GM23248 (cell line): ENCODE data around the gene PRL. TPM values are rescaled to one million over a fixed set of nuclear protein-coding genes. Genes with fewer than 3 reads are reported as not detected.

Experiments used
- DNase-seq: peaks from one replicate; pipeline ENCODE4 v3.0.0-alpha.2; 2015
- H2AFZ ChIP-seq: fragments of 200-600 bp; sonication (generic); 2 replicates; pipeline ENCODE4 v1.6.1; 2016; ENCODE audit warnings: antibody characterized with exemption
- H3F3A ChIP-seq: fragments of 200-600 bp; sonication (generic); 2 replicates; pipeline ENCODE4 v1.6.1; 2016; ENCODE audit warnings: mild to moderate bottlenecking, antibody characterized with exemption, mixed run types; ENCODE audit not compliant: insufficient read depth
- H3K27ac ChIP-seq: fragments of 200-600 bp; sonication (generic); 2 replicates; pipeline ENCODE4 v1.5.1; 2016; ENCODE audit warnings: mild to moderate bottlenecking
- H3K27me3 ChIP-seq: fragments of 200-600 bp; sonication (generic); replicated peaks from 2 replicates; pipeline ENCODE4 v1.6.1; 2016; ENCODE audit warnings: mild to moderate bottlenecking; ENCODE audit not compliant: insufficient read depth
- H3K36me3 ChIP-seq: fragments of 200-600 bp; sonication (generic); 2 replicates; pipeline ENCODE4 v1.6.1; 2016; ENCODE audit warnings: low read depth, mild to moderate bottlenecking
- H3K4me1 ChIP-seq: fragments of 200-600 bp; sonication (generic); 2 replicates; pipeline ENCODE4 v1.6.1; 2016; ENCODE audit warnings: mild to moderate bottlenecking; ENCODE audit not compliant: insufficient read depth
- H3K4me2 ChIP-seq: fragments of 200-600 bp; sonication (generic); one replicate; pipeline ENCODE4 v1.6.1; 2016; ENCODE audit warnings: mild to moderate bottlenecking; ENCODE audit not compliant: unreplicated experiment
- H3K4me3 ChIP-seq: fragments of 200-600 bp; sonication (generic); 2 replicates; pipeline ENCODE4 v1.5.1; 2016; ENCODE audit warnings: mild to moderate bottlenecking
- H3K79me2 ChIP-seq: fragments of 200-600 bp; sonication (generic); 2 replicates; pipeline ENCODE4 v1.6.1; 2016; ENCODE audit warnings: mild to moderate bottlenecking; ENCODE audit not compliant: insufficient read depth
- H3K9ac ChIP-seq: fragments of 200-600 bp; sonication (generic); 2 replicates; pipeline ENCODE4 v1.6.1; 2016; ENCODE audit warnings: mild to moderate bottlenecking
- H3K9me2 ChIP-seq: fragments of 200-600 bp; sonication (generic); 2 replicates; pipeline ENCODE4 v1.6.1; 2016; ENCODE audit warnings: mixed run types, mild to moderate bottlenecking, moderate library complexity; ENCODE audit not compliant: insufficient read depth
- H3K9me3 ChIP-seq: fragments of 200-600 bp; sonication (generic); one replicate; pipeline ENCODE4 v1.6.1; 2017; ENCODE audit warnings: low read depth
- H4K20me1 ChIP-seq: fragments of 200-600 bp; sonication (generic); 2 replicates; pipeline ENCODE4 v1.6.0; 2016; ENCODE audit not compliant: insufficient read depth
- EZH2 ChIP-seq: fragments of 200-600 bp; sonication (generic); IDR thresholded peaks from 2 replicates; pipeline ENCODE4 v1.6.1; 2018; ENCODE audit warnings: antibody characterized with exemption, mild to moderate bottlenecking; ENCODE audit not compliant: insufficient read depth, poor library complexity, severe bottlenecking
- EZH2phosphoT487 ChIP-seq: fragments of 200-600 bp; sonication (generic); IDR thresholded peaks from 2 replicates; pipeline ENCODE4 v1.6.1; 2018; ENCODE audit warnings: antibody characterized with exemption, moderate library complexity, mild to moderate bottlenecking, low read depth; ENCODE audit not compliant: insufficient read depth
- WGBS, 2 experiments: methylation state at CpG; one replicate each; pipeline ENCODE4 v1.1.6; 2015 to 2017; ENCODE audit warnings: low lambda C conversion rate in 2 of 2, low coverage in 1 of 2; ENCODE audit errors: missing lambda C conversion rate in 2 of 2; 5-methylcytosine and 5-hydroxymethylcytosine counted together
- in situ Hi-C: fragments of 300-500 bp; cut with MboI; formaldehyde crosslinking; loops from 2 replicates; pipeline ENCODE4 v1.15.0; 2020
- polyA plus RNA-seq: library from polyadenylated mRNA; unstranded; fragments of >200 nt; fragmentation: Nextera tagmentation; extraction: Ambion mirVana; gene quantifications from 2 replicates; pipeline ENCODE4 v1.2.1, GENCODE V29; 2016
- total RNA-seq: library from RNA; depleted of rRNA; stranded (reverse); fragments of >200 nt; shearing (Covaris generic); gene quantifications from 2 replicates; pipeline ENCODE4 v1.2.3, GENCODE V29; 2014

Gene PRL
- total and polyA plus RNA-seq, 2 experiments from 2014 or later, result 1.2 TPM; not detected in 1

- Histone ChIP-seq H3F3A (peaks cover 6% of the 10 kb centered on the region; the same call in 1 of the 2 replicates), H3K4me2 (no peak overlapping the region), H3K79me2 (no peaks in the 10 kb centered on the region), H3K27ac (no peak overlapping the region), H3K9me2 (no peaks in the 10 kb centered on the region), H3K4me3 (no peak overlapping the region), H4K20me1 (no peaks in the 10 kb centered on the region), H3K4me1 (peaks cover 7% of the 10 kb centered on the region), H3K9me3 (no peaks in the 10 kb centered on the region), H3K27me3 (no peaks in the 10 kb centered on the region), H3K36me3 (no peaks in the 10 kb centered on the region), H2AFZ (no peak overlapping the region), H3K9ac (no peak overlapping the region)
- in situ Hi-C loops, result no loop called here
- TF ChIP-seq EZH2 (no peak), EZH2phosphoT487 (no peak)
- 0 to 3% methylated on average over 1 of the region's 1 CpG for WGBS, 2 experiments
- no peak for DNase-seq
These were observed 59.3 kb downstream of the PRL start for GRCh38 chr6:22237526-22237925.
